Natural killer cell (primary cell): ENCODE measurements around the gene CSPG4. TPM values are rescaled to one million over a fixed set of nuclear protein-coding genes. Genes with fewer than 3 reads are reported as not detected.
"Not testable (repeated sequence)": the region's sequence is repeated elsewhere in the genome, so short reads cannot be mapped to it uniquely, and the experiment has no call there.

ENCODE experiments used
- ATAC-seq, 3 donors: fragments of 150-1000 bp in 2 of 3; fragments of 200-7000 bp in 1 of 3; cut with Tn5 transposase; 1 replicate in 1 of 3; 2 replicates in 2 of 3; pipeline ENCODE4 v1.10.0; 2021; ENCODE audit warnings: mild to moderate bottlenecking in 2 of 3, moderate library complexity in 2 of 3
- DNase-seq, 2 donors: peaks; one replicate each; pipeline versions ENCODE4 v3.0.0 to v3.0.0-alpha.2; 2013 to 2021; ENCODE audit warnings: mixed read lengths in 1 of 2
- H3K27ac ChIP-seq: one replicate; pipeline ENCODE4 v1.5.1; 2013; ENCODE audit warnings: mild to moderate bottlenecking, low read length
- H3K27me3 ChIP-seq: one replicate; pipeline ENCODE4 v1.6.1; 2013; ENCODE audit warnings: low read length; ENCODE audit not compliant: control insufficient read depth, insufficient read depth
- H3K36me3 ChIP-seq: one replicate; pipeline ENCODE4 v1.6.1; 2013; ENCODE audit warnings: low read length; ENCODE audit not compliant: control insufficient read depth, insufficient read depth
- H3K4me1 ChIP-seq: one replicate; pipeline ENCODE4 v1.6.1; 2013; ENCODE audit warnings: low read length; ENCODE audit not compliant: control insufficient read depth, insufficient read depth
- H3K4me3 ChIP-seq: one replicate; pipeline ENCODE4 v1.5.1; 2013; ENCODE audit warnings: low read length
- H3K9me3 ChIP-seq: one replicate; pipeline ENCODE4 v1.6.1; 2013; ENCODE audit warnings: low read length; ENCODE audit not compliant: control insufficient read depth, insufficient read depth
- H3K27ac Mint-ChIP-seq, 2 donors: one replicate each; pipeline ENCODE4 v1.8.0; 2022; ENCODE audit warnings: mild to moderate bottlenecking in 2 of 2, mixed read lengths in 2 of 2, moderate library complexity in 1 of 2
- H3K27me3 Mint-ChIP-seq, 2 donors: one replicate each; pipeline ENCODE4 v1.8.0; 2022; ENCODE audit warnings: low read depth in 2 of 2, mixed read lengths in 2 of 2
- H3K36me3 Mint-ChIP-seq: one replicate; pipeline ENCODE4 v1.8.0; 2022; ENCODE audit warnings: mixed read lengths
- H3K4me1 Mint-ChIP-seq, 2 donors: one replicate each; pipeline ENCODE4 v1.8.0; 2022; ENCODE audit warnings: mixed read lengths in 2 of 2
- H3K4me3 Mint-ChIP-seq: one replicate; pipeline ENCODE4 v1.8.0; 2022; ENCODE audit warnings: mild to moderate bottlenecking, moderate library complexity, mixed read lengths
- H3K9me3 Mint-ChIP-seq, 2 donors: one replicate each; pipeline ENCODE4 v1.8.0; 2022; ENCODE audit warnings: mixed read lengths in 2 of 2
- CTCF ChIP-seq: fragments of 200-600 bp; IDR thresholded peaks from one replicate; pipeline ENCODE4 v1.8.0; 2022; ENCODE audit warnings: antibody characterized with exemption
- WGBS: methylation state at CpG from one replicate; pipeline ENCODE4 v1.1.7; 2013; ENCODE audit warnings: missing lambda C conversion rate; ENCODE audit not compliant: insufficient coverage; 5-methylcytosine and 5-hydroxymethylcytosine counted together
- intact Hi-C: fragments of 100-400 bp; cut with micrococcal nuclease; formaldehyde crosslinking; loops from one replicate; pipeline ENCODE4 v1.14.2; 2022
- total RNA-seq, 4 donors: library from RNA; stranded (reverse); fragments of 120-200 nt in 1 of 4; gene quantifications; one replicate each; pipeline versions ENCODE4 v1.2.3 to v1.2.4, GENCODE V29; 2013 to 2022

The CSPG4 gene
- total RNA-seq, 3 donors from 2014 or later (not counting 1 experiment from before 2014, with no cell fraction given) = 0.05 to 0.09 (median 0.07) TPM

DNA sequence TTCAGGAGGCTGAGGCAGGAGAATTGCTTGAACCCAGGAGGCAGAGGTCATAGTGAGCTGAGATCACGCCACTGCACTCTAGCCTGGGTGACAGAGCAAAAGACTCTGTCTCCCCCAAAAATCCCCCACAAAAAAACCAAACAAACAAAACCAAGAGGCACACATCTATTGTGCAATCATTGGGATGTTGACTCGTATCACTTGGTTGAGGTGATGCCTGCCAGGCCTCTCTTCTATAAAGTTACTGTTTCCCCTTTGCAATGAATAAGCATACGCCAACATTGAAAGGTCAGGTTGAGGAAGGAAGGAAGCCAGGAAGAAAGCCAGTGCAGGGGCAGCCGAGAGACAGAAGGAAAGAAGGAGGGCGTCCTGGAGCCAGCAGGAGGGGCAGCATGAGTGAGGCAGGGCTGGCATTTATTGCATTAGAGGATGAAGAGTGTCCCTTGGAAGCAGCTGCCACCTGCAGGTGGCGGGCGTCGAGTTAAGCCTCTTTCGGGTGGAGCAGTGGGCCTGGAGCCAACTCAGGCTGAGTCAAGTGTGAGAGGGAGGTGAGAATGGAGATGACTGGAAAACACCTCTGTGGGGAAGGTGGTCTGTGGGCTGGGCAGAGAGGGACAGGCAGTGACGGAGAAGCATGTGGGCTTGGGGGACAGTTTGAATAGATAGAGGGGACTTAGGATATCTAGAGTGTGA lies 8.3 kb upstream of the CSPG4 start:
- intact Hi-C loops = loop anchor here (10.0 kb wide), 1 partner anchor 204 kb away; no protein-coding TSS in a partner anchor

DNA sequence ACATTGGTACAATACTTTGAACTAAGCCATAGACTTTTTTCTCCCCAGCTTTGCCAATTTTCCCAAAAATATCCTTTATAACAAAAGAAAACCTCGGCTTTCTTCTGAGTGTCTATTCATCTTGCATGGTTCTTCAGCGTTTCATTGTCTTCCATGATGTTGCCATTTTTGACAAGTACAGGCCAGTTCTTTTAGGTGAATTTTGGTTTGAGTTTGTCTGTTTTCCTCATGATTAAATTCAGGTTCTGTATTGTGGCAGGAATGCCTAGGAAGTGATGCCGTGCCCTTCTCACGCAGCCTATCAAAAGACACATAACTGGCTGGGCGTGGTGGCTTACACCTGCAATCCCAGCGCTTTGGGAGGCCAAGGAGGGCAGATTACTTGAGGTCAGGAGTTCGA lies 7.6 kb upstream of the CSPG4 start:
- intact Hi-C loops = loop anchor here (10.0 kb wide), 1 partner anchor 205 kb away; no protein-coding TSS in a partner anchor
- H3K36me3 ChIP-seq = no peaks in the 10 kb centered on the region
- H3K4me1 Mint-ChIP-seq = peaks cover 6 to 14% of the 10 kb centered on the region in 2 donors
- no peak for DNase-seq
- 90% methylated on average over 7 of the region's 7 CpGs for WGBS
- no peak overlapping the region for H3K27ac Mint-ChIP-seq
- H3K4me1 ChIP-seq = peaks cover 4% of the 10 kb centered on the region
- TF ChIP-seq CTCF = no peak
- H3K9me3 Mint-ChIP-seq = no peaks in the 10 kb centered on the region
- no peak overlapping the region for H3K27ac ChIP-seq
- H3K36me3 Mint-ChIP-seq = no peaks in the 10 kb centered on the region
- no peaks in the 10 kb centered on the region for H3K9me3 ChIP-seq
- no peak overlapping the region for H3K4me3 ChIP-seq
- H3K27me3 Mint-ChIP-seq = peaks cover 9 to 14% of the 10 kb centered on the region in 2 donors
- H3K27me3 ChIP-seq = no peaks in the 10 kb centered on the region
- H3K4me3 Mint-ChIP-seq = no peak overlapping the region
- no peak for ATAC-seq

More for the DNA sequence above, 8.3 kb upstream of the CSPG4 start:
- H3K27me3 Mint-ChIP-seq = peaks cover 9 to 14% of the 10 kb centered on the region in 2 donors
- Histone ChIP-seq H3K4me1 (peaks cover 4% of the 10 kb centered on the region), H3K27ac (no peak overlapping the region), H3K9me3 (no peaks in the 10 kb centered on the region), H3K27me3 (no peaks in the 10 kb centered on the region), H3K4me3 (no peak overlapping the region), H3K36me3 (no peaks in the 10 kb centered on the region)
- 31% methylated on average over 10 of the region's 10 CpGs for WGBS
- TF ChIP-seq CTCF = no peak
- DNase-seq (peak in 1 of 2 donors; percentile 46), ATAC-seq (peak in 2 of 3 donors; percentile 58)
- peak overlapping the region in 1 of 2 donors; percentile 68 for H3K27ac Mint-ChIP-seq
- peaks cover 6 to 14% of the 10 kb centered on the region in 2 donors for H3K4me1 Mint-ChIP-seq
- H3K36me3 Mint-ChIP-seq = no peaks in the 10 kb centered on the region
- no peaks in the 10 kb centered on the region for H3K9me3 Mint-ChIP-seq
- H3K4me3 Mint-ChIP-seq = no peak overlapping the region

DNA sequence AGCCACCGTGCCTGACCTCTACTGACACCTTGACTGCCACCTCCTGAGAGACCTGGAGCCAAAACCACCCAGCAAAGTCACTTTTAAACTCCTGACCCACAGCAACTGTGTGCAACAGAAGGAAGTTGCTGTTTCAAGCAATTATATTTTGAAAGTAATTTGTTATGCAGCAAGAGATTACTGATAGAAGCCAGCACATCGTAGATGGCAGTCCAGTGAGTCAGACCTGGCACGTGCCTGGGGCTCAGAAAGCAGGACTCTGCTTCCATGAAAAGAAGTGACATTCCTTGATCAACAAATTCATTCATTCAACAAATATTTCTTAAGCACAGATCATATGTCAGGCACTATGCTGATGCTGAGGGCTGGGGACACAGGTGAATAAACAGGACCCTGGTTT lies 5.7 kb upstream of the CSPG4 start:
- Histone ChIP-seq H3K36me3 (no peaks in the 10 kb centered on the region), H3K4me3 (no peak overlapping the region), H3K9me3 (no peaks in the 10 kb centered on the region), H3K27ac (no peak overlapping the region), H3K4me1 (peaks cover 4% of the 10 kb centered on the region), H3K27me3 (no peaks in the 10 kb centered on the region)
- intact Hi-C loops = no loop called here
- peaks cover 6 to 14% of the 10 kb centered on the region in 2 donors for H3K4me1 Mint-ChIP-seq
- no peaks in the 10 kb centered on the region for H3K36me3 Mint-ChIP-seq
- ATAC-seq = no peak
- TF ChIP-seq CTCF = no peak
- H3K4me3 Mint-ChIP-seq = no peak overlapping the region
- WGBS = 70% methylated on average over 3 of the region's 3 CpGs
- no peak overlapping the region for H3K27ac Mint-ChIP-seq
- no peaks in the 10 kb centered on the region for H3K9me3 Mint-ChIP-seq
- no peak for DNase-seq
- peaks cover 9 to 21% of the 10 kb centered on the region in 2 donors for H3K27me3 Mint-ChIP-seq

DNA sequence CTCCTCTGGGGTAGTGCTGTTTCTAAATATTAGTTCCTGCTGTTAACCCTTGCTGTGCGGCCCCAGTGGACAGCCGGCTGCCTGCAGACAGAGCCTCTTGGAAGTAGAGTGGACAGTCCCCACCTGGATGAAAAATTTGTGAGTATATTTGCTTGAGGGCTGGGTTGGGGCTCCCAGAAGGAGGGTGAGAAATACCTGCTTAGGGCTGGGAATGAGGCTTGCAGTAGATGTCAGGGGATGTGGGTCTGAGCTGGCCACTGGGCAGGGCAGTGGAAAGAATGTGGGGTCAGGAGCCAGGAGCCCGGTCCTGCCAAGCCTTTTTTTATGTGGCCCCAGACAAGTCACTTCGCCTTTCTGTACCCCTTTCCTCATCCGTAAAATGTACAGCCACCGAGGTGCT lies 4.4 kb upstream of the CSPG4 start:
- H3K27ac ChIP-seq, H3K4me1 ChIP-seq, intact Hi-C loops, ATAC-seq, H3K36me3 ChIP-seq, DNase-seq, H3K9me3 Mint-ChIP-seq, H3K4me3 Mint-ChIP-seq, H3K36me3 Mint-ChIP-seq, H3K9me3 ChIP-seq, H3K4me3 ChIP-seq, H3K27me3 ChIP-seq, H3K27ac Mint-ChIP-seq: not testable (repeated sequence)
- 90% methylated on average over 4 of the region's 6 CpGs for WGBS
- peaks cover 9 to 19% of the 10 kb centered on the region in 2 donors for H3K27me3 Mint-ChIP-seq
- peaks cover 6 to 14% of the 10 kb centered on the region in 2 donors for H3K4me1 Mint-ChIP-seq

DNA sequence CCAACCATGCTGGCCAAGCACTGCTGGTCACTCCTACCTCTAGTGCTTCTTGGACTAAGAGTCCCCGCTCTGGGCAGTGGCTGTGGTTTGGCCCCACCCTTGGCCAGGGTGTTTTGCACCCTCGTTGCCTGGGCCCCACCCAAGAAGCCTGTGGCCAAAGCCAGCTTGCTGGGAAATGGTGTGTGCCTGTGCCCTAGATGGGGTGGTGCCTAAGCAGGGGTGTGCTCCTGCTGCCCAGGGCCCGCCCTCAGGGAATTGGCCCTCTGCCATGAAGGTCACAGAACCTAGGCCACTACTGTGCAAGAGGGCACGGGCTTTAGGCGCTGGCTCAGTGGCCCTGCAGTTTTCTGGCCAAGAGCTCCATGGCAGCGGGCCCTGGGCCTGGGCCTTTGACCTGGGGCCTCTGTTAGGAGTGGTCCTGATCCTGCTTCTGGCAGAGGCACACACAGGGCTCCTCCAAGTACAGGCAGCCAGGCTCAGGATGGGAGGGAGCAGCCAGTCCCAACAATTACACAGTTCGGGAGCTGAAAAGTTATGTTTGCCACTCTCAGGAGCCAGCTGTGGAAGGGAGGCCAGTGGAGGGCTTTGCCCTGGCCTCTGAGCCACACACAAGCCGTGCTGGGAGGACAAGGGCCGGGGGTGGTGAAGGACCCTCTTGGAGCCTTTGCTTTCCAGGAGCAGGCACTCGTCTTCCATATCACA lies 3.8 kb upstream of the CSPG4 start:
- 83% methylated on average over 3 of the region's 10 CpGs for WGBS
- H3K9me3 ChIP-seq, DNase-seq, H3K4me3 Mint-ChIP-seq, H3K4me1 Mint-ChIP-seq, H3K36me3 ChIP-seq, H3K9me3 Mint-ChIP-seq, H3K27ac Mint-ChIP-seq, H3K4me1 ChIP-seq, ATAC-seq, H3K4me3 ChIP-seq, intact Hi-C loops, H3K36me3 Mint-ChIP-seq, H3K27ac ChIP-seq, H3K27me3 ChIP-seq: not testable (repeated sequence)
- H3K27me3 Mint-ChIP-seq = peaks cover 8 to 18% of the 10 kb centered on the region in 2 donors
